SJCRH30 (cell line): ENCODE measurements around the gene SNHG17. TPM values are rescaled to one million over a fixed set of nuclear protein-coding genes. Genes with fewer than 3 reads are reported as not detected.
"Not testable (repeated sequence)": the region's sequence is repeated elsewhere in the genome, so short reads cannot be mapped to it uniquely, and the experiment has no call there.

Experiments used
- DNase-seq, 2 experiments: peaks; one replicate each; pipeline ENCODE4 v3.0.0-alpha.2; 2015 to 2020
- H3K27ac ChIP-seq: fragments of 250-450 bp; sonication (Bioruptor Pico); 2 replicates; pipeline ENCODE4 v1.5.1; 2020; ENCODE audit warnings: mild to moderate bottlenecking, moderate library complexity
- H3K27me3 ChIP-seq: fragments of 250-450 bp; sonication (Bioruptor Pico); 2 replicates; pipeline ENCODE4 v1.5.1; 2020; ENCODE audit warnings: mild to moderate bottlenecking, moderate library complexity
- H3K36me3 ChIP-seq: fragments of 250-450 bp; sonication (Bioruptor Pico); 2 replicates; pipeline ENCODE4 v1.5.1; 2020; ENCODE audit warnings: mild to moderate bottlenecking, moderate library complexity
- H3K4me1 ChIP-seq: fragments of 250-450 bp; sonication (Bioruptor Pico); 2 replicates; pipeline ENCODE4 v1.5.1; 2020; ENCODE audit warnings: mild to moderate bottlenecking, moderate library complexity
- H3K4me3 ChIP-seq: fragments of 250-450 bp; sonication (Bioruptor Pico); 2 replicates; pipeline ENCODE4 v1.5.1; 2020; ENCODE audit warnings: mild to moderate bottlenecking, moderate library complexity
- H3K9me3 ChIP-seq: fragments of 250-450 bp; sonication (Bioruptor Pico); replicated peaks from 2 replicates; pipeline ENCODE4 v1.5.1; 2020; ENCODE audit warnings: mild to moderate bottlenecking, moderate library complexity
- total RNA-seq: library from RNA; depleted of rRNA; stranded (reverse); fragments of >200 nt; shearing (Covaris generic); gene quantifications from 2 replicates; pipeline ENCODE4 v1.2.3, GENCODE V29; 2014; rRNA removed

Gene SNHG17
- total RNA-seq: 35.3 and 42.8 TPM in 2 replicates

DNA sequence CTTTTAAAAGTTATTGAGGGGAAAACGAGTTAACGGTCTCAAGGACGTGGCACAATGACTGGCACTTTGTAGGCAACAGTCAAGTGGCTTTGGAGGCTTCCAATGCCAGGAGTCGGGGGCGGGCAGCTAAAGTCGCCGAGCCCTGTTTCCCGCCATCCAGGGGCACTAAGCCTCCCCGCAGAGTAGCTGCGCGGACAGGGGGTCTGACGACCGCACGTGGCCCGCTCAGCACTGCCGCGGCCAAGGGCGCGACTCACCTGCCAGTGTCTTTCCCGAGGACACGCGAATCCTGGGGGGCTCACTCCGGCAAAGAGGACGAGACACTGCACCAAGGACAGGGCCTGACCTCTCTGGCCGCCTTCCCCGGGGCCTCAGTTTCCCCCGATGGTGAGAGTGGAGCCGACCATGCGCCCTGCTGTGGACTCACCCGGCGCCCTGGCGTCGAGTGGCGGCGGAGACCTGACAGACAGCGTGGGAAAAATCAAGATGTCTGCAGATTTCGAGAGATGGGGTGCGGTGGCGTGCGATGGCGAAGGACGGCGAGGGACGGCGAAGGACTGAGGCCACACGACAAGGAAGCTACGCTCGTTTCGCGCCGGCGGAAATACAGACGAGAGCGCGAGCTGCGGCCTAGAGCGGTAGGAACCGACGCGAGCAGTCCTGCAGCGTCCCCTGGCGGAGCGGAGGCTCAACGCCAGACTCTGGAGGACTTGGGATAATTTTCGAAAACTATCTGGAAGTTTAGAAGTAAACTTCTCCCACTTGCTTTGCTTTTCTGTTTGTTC, at the start of gene SNHG17:
TSS of gene SNHG17 (minus strand) at position 559 of the 785 bp plus-strand sequence.
- Histone ChIP-seq H3K4me1 (peaks cover 9% of the 10 kb centered on the region), H3K4me3 (peak within 1 kb of the TSS; percentile 86), H3K36me3 (peaks cover 48% of the 10 kb centered on the region), H3K27me3 (no peaks in the 10 kb centered on the region), H3K27ac (peak within 1 kb of the TSS; percentile 85), H3K9me3 (no peaks in the 10 kb centered on the region)
- peak; percentile 95 to 97 for DNase-seq

DNA sequence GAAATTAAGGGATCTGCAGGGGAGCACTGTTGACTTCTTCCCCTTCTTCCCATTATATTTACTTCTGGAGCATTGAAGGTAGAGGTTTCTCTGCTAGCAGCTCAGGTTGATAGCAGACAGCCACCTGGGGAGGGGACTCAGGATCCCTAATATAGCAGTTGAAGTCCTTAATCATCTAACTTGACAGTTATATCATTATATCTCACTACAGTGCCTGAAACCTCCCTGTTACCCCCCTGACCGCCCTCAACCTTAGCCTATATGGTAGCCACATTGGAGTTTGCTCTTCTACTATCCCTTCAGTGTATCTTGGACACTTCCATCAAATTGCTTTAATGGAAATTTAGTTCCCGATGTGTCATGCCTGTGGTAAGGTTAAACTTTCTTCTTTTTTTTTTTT, 44.5 kb upstream of the SNHG17 start:
- H3K27me3 ChIP-seq: no peaks in the 10 kb centered on the region
- DNase-seq: no peak

GRCh38 chr20:38477747-38478146, 42.6 kb upstream of the SNHG17 start:
- no peaks in the 10 kb centered on the region; the same call in 1 of the 2 replicates for H3K36me3 ChIP-seq
- H3K27me3 ChIP-seq: no peaks in the 10 kb centered on the region
- DNase-seq: no peak
- H3K27ac ChIP-seq: no peak overlapping the region
- no peaks in the 10 kb centered on the region for H3K9me3 ChIP-seq
- peaks cover 5% of the 10 kb centered on the region; the same call in 1 of the 2 replicates for H3K4me1 ChIP-seq
- no peak overlapping the region for H3K4me3 ChIP-seq

More for the DNA sequence above, 44.5 kb upstream of the SNHG17 start:
- H3K36me3 ChIP-seq: peaks cover 2% of the 10 kb centered on the region; the same call in 1 of the 2 replicates
- no peak overlapping the region for H3K27ac ChIP-seq
- H3K4me1 ChIP-seq: no peaks in the 10 kb centered on the region
- H3K4me3 ChIP-seq: no peak overlapping the region
- H3K9me3 ChIP-seq: no peaks in the 10 kb centered on the region

DNA sequence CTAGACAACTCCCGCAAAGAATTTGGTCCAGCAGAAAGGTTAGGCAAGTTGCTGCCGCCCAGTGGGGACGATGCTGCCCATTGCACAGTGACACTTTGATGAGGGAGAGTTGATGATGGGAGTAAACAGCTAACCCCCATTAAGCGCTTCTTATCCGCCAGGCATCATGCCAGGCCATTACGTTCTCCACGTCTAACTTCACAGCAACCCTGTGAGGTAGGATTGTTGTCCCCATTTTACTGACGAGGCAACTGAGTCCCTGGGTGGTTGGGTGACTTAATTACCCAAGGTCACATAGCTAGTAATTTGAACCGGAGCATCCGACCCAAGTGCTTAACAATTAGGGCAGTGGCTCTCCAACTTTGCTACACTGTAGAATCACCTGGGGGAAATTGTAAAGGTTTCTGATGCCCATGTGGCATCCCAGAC, 38.3 kb upstream of the SNHG17 start:
- peaks cover 5% of the 10 kb centered on the region; the same call in 1 of the 2 replicates for H3K4me1 ChIP-seq
- no peak for DNase-seq
- H3K36me3 ChIP-seq: no peaks in the 10 kb centered on the region
- no peaks in the 10 kb centered on the region for H3K9me3 ChIP-seq
- no peak overlapping the region; the same call in 1 of the 2 replicates for H3K27ac ChIP-seq
- H3K4me3 ChIP-seq: peak overlapping the region; percentile 66
- H3K27me3 ChIP-seq: no peaks in the 10 kb centered on the region

GRCh38 chr20:38472513-38473366, 37.6 kb upstream of the SNHG17 start, which contains the start of gene RALGAPB:
RALGAPB (plus strand) TSS chr20:38472843; CDS start chr20:38488433, 15,590 bp downstream.
- peak; percentile 100 for DNase-seq
- no peaks in the 10 kb centered on the region for H3K27me3 ChIP-seq
- H3K4me3 ChIP-seq: peak within 1 kb of the TSS; percentile 66
- H3K9me3 ChIP-seq: no peaks in the 10 kb centered on the region
- peaks cover 5% of the 10 kb centered on the region; the same call in 1 of the 2 replicates for H3K4me1 ChIP-seq
- H3K36me3 ChIP-seq: no peaks in the 10 kb centered on the region
- H3K27ac ChIP-seq: no peak within 1 kb of the TSS; the same call in 1 of the 2 replicates

GRCh38 chr20:38471987-38472512, 36.9 kb upstream of the SNHG17 start:
- Histone ChIP-seq H3K4me3 (peak overlapping the region; percentile 66), H3K36me3 (no peaks in the 10 kb centered on the region), H3K27ac (no peak overlapping the region), H3K9me3 (no peaks in the 10 kb centered on the region), H3K27me3 (no peaks in the 10 kb centered on the region), H3K4me1 (peaks cover 5% of the 10 kb centered on the region; the same call in 1 of the 2 replicates)
- DNase-seq: no peak

DNA sequence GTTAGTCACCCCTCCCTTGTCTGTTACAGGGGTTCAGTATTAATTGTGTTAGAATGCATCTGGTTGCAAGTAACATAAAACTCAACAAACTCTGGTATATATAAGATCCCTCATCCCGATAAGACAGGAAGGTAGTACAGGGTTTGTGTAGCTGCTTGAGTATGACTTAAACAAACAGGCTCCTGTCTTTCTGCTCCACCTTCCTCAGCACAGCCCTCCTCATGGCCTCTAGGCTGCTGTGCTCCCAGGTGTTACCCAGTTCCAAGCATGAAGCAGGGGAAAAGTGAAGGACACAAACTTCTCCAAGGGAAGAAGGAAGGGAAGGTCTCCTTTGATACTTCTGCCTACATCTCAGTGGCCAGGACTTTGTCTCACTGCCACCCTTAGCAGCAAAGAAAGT, 36.1 kb upstream of the SNHG17 start:
- H3K36me3 ChIP-seq: no peaks in the 10 kb centered on the region
- no peak overlapping the region for H3K4me3 ChIP-seq
- peaks cover 5% of the 10 kb centered on the region; the same call in 1 of the 2 replicates for H3K4me1 ChIP-seq
- no peak overlapping the region for H3K27ac ChIP-seq
- no peak for DNase-seq
- H3K27me3 ChIP-seq: no peaks in the 10 kb centered on the region
- no peaks in the 10 kb centered on the region for H3K9me3 ChIP-seq

GRCh38 chr20:38466983-38467382, 31.9 kb upstream of the SNHG17 start:
- no peaks in the 10 kb centered on the region for H3K4me1 ChIP-seq
- DNase-seq: no peak
- H3K27ac ChIP-seq: no peak overlapping the region
- H3K9me3 ChIP-seq: no peaks in the 10 kb centered on the region
- no peak overlapping the region for H3K4me3 ChIP-seq
- H3K27me3 ChIP-seq: no peaks in the 10 kb centered on the region
- no peaks in the 10 kb centered on the region for H3K36me3 ChIP-seq

DNA sequence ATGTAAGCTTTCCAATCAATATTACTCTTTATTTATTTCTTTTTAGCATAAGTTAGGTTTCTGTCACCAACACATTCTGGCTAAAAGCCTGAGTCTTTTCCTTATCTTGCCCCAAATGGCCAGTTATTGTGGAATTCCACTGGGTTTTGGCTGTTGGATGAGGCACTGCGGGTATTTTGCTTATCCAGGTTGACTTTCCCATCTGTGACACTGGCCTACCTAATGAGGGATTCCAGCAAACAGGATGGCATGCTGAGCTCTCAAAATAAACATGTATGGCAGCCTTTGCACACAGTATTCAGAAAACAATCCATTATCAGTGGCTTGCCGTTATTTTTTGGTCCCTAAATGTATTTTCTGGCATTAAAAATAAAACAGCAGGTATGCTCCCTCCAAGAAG, 31.0 kb upstream of the SNHG17 start:
- H3K27me3 ChIP-seq: no peaks in the 10 kb centered on the region
- no peaks in the 10 kb centered on the region for H3K36me3 ChIP-seq
- H3K9me3 ChIP-seq: no peaks in the 10 kb centered on the region
- H3K27ac ChIP-seq: no peak overlapping the region
- H3K4me1 ChIP-seq: no peaks in the 10 kb centered on the region
- no peak for DNase-seq
- H3K4me3 ChIP-seq: no peak overlapping the region

DNA sequence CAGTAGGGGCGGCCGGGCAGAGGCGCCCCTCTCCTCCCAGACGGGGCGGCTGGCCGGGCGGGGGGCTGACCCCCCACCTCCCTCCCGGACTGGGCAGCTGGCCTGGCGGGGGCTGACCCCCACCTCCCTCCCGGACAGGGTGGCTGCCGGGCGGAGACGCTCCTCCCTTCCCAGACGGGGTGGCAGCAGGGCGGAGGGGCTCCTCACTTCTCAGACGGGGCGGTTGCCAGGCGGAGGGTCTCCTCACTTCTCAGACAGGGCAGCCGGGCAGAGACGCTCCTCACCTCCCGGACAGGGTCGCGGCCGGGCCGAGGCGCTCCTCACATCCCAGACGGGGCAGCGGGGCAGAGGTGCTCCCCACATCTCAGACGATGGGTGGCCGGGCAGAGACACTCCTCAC, 26.4 kb upstream of the SNHG17 start:
- not testable (repeated sequence) for H3K4me3 ChIP-seq, H3K4me1 ChIP-seq, DNase-seq, H3K36me3 ChIP-seq, H3K9me3 ChIP-seq, H3K27ac ChIP-seq
- H3K27me3 ChIP-seq: peaks cover 11% of the 10 kb centered on the region; the same call in 1 of the 2 replicates

DNA sequence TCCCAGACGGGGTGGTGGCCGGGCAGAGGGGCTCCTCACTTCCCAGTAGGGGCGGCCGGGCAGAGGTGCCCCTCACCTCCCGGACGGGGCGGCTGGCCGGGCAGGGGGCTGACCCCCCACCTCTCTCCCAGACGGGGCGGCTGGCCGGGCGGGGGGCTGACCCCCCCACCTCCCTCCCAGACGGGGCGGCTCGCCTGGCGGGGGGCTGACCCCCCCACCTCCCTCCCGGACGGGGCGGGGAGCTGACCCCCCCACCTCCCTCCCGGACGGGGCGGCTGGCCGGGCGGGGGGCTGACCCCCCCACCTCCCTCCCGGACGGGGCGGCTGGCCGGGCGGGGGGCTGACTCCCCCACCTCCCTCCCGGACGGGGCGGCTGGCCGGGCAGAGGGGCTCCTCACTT, 26.0 kb upstream of the SNHG17 start:
- DNase-seq, H3K4me1 ChIP-seq, H3K27ac ChIP-seq, H3K9me3 ChIP-seq, H3K36me3 ChIP-seq, H3K4me3 ChIP-seq: not testable (repeated sequence)
- peaks cover 11% of the 10 kb centered on the region; the same call in 1 of the 2 replicates for H3K27me3 ChIP-seq

GRCh38 chr20:38460631-38461030, 25.5 kb upstream of the SNHG17 start:
- DNase-seq, H3K9me3 ChIP-seq, H3K4me3 ChIP-seq, H3K36me3 ChIP-seq, H3K4me1 ChIP-seq, H3K27ac ChIP-seq: not testable (repeated sequence)
- peaks cover 11% of the 10 kb centered on the region; the same call in 1 of the 2 replicates for H3K27me3 ChIP-seq

- H3K27me3 ChIP-seq: peaks cover 11% of the 10 kb centered on the region; the same call in 1 of the 2 replicates
- H3K27ac ChIP-seq: no peak overlapping the region
- no peaks in the 10 kb centered on the region for H3K36me3 ChIP-seq
- no peak overlapping the region for H3K4me3 ChIP-seq
- peak; percentile 70 to 85 for DNase-seq
- H3K9me3 ChIP-seq: no peaks in the 10 kb centered on the region
- H3K4me1 ChIP-seq: peaks cover 4% of the 10 kb centered on the region; the same call in 1 of the 2 replicates
These were observed 25.0 kb upstream of the SNHG17 start for GRCh38 chr20:38460040-38460623.

- DNase-seq: no peak
- Histone ChIP-seq H3K9me3 (no peaks in the 10 kb centered on the region), H3K27ac (no peak overlapping the region), H3K27me3 (peaks cover 11% of the 10 kb centered on the region; the same call in 1 of the 2 replicates), H3K4me3 (no peak overlapping the region), H3K36me3 (no peaks in the 10 kb centered on the region), H3K4me1 (peaks cover 4% of the 10 kb centered on the region; the same call in 1 of the 2 replicates)
These were observed 23.2 kb upstream of the SNHG17 start for GRCh38 chr20:38458314-38458713.
